GM12878 (cell line): ENCODE measurements around the gene PLA2G2C. TPM values are rescaled to one million over a fixed set of nuclear protein-coding genes. Genes with fewer than 3 reads are reported as not detected.
A peak's percentile ranks its signal among the peaks of the same experiment; 100 is the strongest.

Experiments used
- BCL11A ChIP-seq: IDR thresholded peaks from 2 replicates; pipeline ENCODE4 v1.6.1; 2011; ENCODE audit warnings: low read depth, low read length
- CEBPB ChIP-seq, 2 experiments: fragments of 150-350 bp in 1 of 2; IDR thresholded peaks; 2 replicates each; pipeline ENCODE4 v1.6.1; 2012 to 2014; ENCODE audit warnings: low read depth in 2 of 2, low read length in 2 of 2, borderline replicate concordance in 1 of 2, inconsistent platforms in 1 of 2
- CHD1 ChIP-seq: IDR thresholded peaks from 2 replicates; pipeline ENCODE4 v1.6.1; 2012; ENCODE audit warnings: low read depth, low read length, improper control_type of control experiment
- CUX1 ChIP-seq: IDR thresholded peaks from 2 replicates; pipeline ENCODE4 v1.6.1; 2012; ENCODE audit warnings: improper control_type of control experiment, low read depth, low read length; ENCODE audit not compliant: insufficient replicate concordance
- DPF2 ChIP-seq: fragments of 450-650 bp; IDR thresholded peaks from 2 replicates; pipeline ENCODE4 v1.6.1; 2017; ENCODE audit warnings: mild to moderate bottlenecking
- ELK1 ChIP-seq: IDR thresholded peaks from 2 replicates; pipeline ENCODE4 v1.6.1; 2012; ENCODE audit warnings: low read depth, low read length, improper control_type of control experiment
- JUNB ChIP-seq: IDR thresholded peaks from 2 replicates; pipeline ENCODE4 v1.6.1; 2016; ENCODE audit warnings: antibody characterized with exemption, mild to moderate bottlenecking
- PAX5 ChIP-seq: IDR thresholded peaks from 2 replicates; pipeline ENCODE4 v1.6.1; 2011; ENCODE audit warnings: low read depth, low read length, borderline replicate concordance
- PML ChIP-seq: IDR thresholded peaks from 2 replicates; pipeline ENCODE4 v1.6.1; 2012; ENCODE audit warnings: low read length, inconsistent platforms
- POU2F2 ChIP-seq: IDR thresholded peaks from 3 replicates; pipeline ENCODE4 v1.6.1; 2011; ENCODE audit warnings: low read depth, mild to moderate bottlenecking, low read length, borderline replicate concordance
- PRDM15 ChIP-seq: fragments of 450-650 bp; formaldehyde crosslinking; IDR thresholded peaks from 2 replicates; pipeline ENCODE4 v1.4.0; 2020; ENCODE audit warnings: mild to moderate bottlenecking, moderate library complexity
- SMC3 ChIP-seq: IDR thresholded peaks from 2 replicates; pipeline ENCODE4 v1.6.1; 2011; ENCODE audit warnings: low read length, improper control_type of control experiment, borderline replicate concordance
- SP1 ChIP-seq: IDR thresholded peaks from one replicate; pipeline ENCODE4 v1.6.1; 2011; ENCODE audit warnings: low read depth, low read length
- TAF1 ChIP-seq: IDR thresholded peaks from 2 replicates; pipeline ENCODE4 v1.6.1; 2011; ENCODE audit warnings: mild to moderate bottlenecking, low read depth, low read length, borderline replicate concordance
- TCF7 ChIP-seq: IDR thresholded peaks from 2 replicates; pipeline ENCODE4 v1.6.1; 2014; ENCODE audit warnings: antibody characterized with exemption, borderline replicate concordance
- ZBTB33 ChIP-seq: fragments of 450-650 bp; IDR thresholded peaks from 2 replicates; pipeline ENCODE4 v1.6.1; 2017; ENCODE audit warnings: mild to moderate bottlenecking
- ZNF24 ChIP-seq: fragments of 450-650 bp; IDR thresholded peaks from 2 replicates; pipeline ENCODE4 v1.6.1; 2017; ENCODE audit warnings: antibody characterized with exemption, mild to moderate bottlenecking
- ZNF274 ChIP-seq: IDR thresholded peaks from one replicate; pipeline ENCODE4 v1.8.0; 2011; ENCODE audit not compliant: insufficient read length, insufficient read depth
- polyA plus RNA-seq, 11 experiments: library from polyadenylated mRNA; depleted of rRNA in 4 of 11; unstranded in 6 of 11; stranded (reverse) in 5 of 11; fragments of >200 nt; fragmentation: Nextera tagmentation in 4 of 11; fragmentation: Illumina TruSeq in 1 of 11; extraction: Ambion mirVana in 4 of 11; extraction: Trizol in 1 of 11; gene quantifications; 1 replicate in 1 of 11; 2 replicates in 10 of 11; pipeline versions ENCODE4 v1.2.1 to v1.2.3, GENCODE V29; 2011 to 2016; ENCODE audit warnings: inconsistent platforms in 2 of 11, missing spikeins in 2 of 11, low read depth in 1 of 11
- total RNA-seq, 4 experiments: library from RNA; depleted of rRNA in 3 of 4; stranded (reverse); fragments of >200 nt in 3 of 4; fragmentation: Illumina TruSeq in 1 of 4; extraction: Trizol in 1 of 4; gene quantifications; 2 replicates each; pipeline versions ENCODE4 v1.2.1 to v1.2.3, GENCODE V29; 2013 to 2021

Gene PLA2G2C
- total and polyA plus RNA-seq, 10 of the 15 experiments (the other 5 are each of a cell fraction or from before 2014, with no cell fraction given) = 0.05 TPM; not detected in 9

- TF ChIP-seq ZNF274 = no peak
- no peak for TF ChIP-seq ZNF24
- no peak for TF ChIP-seq CUX1
- peak; percentile 47; the same call in 1 of the 2 replicates for TF ChIP-seq DPF2
- peak; percentile 53; the same call in 1 of the 2 replicates for TF ChIP-seq JUNB
- no peak for TF ChIP-seq SP1
- TF ChIP-seq CEBPB (IDR thresholded peaks at IDR 0.05; ENCODE audit: borderline replicate concordance in 1 of 2, low read depth in 2 of 2, low read length in 2 of 2) = no peak
- 0 out of 2 replicates have a peak, but pooled peaks have one; percentile 14 for TF ChIP-seq PAX5
- no peak for TF ChIP-seq ELK1
- TF ChIP-seq SMC3 = no peak
- no peak for TF ChIP-seq ZBTB33
- no peak for TF ChIP-seq POU2F2
- TF ChIP-seq PML = no peak
- TF ChIP-seq CHD1 = no peak
- TF ChIP-seq PRDM15 (CRISPR knock-in tag) = no peak
- no peak for TF ChIP-seq TCF7
- TF ChIP-seq TAF1 = no peak
- TF ChIP-seq BCL11A = peak; percentile 33; the same call in 1 of the 2 replicates
Observed at GRCh38 chr1:20124456-20125057, 61.8 kb downstream of the PLA2G2C start (continued).
